Stimulated activated CD4-positive, alpha-beta T cell treated with anti-CD3 and anti-CD28 coated beads, Interleukin-2, amount 100 ng/mL, for 24 hours (primary cell): Measurements from ENCODE around the gene KAT2A.

Source experiments
- DNase-seq, 2 donors: peaks; one replicate each; pipeline ENCODE4 v3.0.0-alpha.2; 2020

KAT2A gene

DNA sequence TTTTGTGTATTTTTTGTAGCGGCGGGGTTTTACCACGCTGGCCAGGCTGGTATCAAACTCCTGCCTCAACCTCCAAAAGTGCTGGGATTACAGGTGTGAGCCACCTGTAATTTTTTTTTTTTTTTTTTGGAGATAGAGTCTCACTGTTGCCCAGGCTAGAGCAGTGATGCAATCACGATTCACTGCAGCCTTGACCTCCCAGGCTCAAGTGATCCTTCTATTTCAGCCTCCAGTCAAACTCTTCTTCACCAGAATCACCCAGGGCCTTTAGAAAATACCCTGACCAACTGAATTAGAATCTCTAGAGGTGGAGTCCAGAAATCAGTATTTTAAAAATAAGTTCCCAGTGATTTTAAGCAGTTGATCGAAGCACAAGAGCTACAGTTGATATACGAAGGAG is 14.0 kb upstream of the KAT2A start:
- no peak for DNase-seq

DNA sequence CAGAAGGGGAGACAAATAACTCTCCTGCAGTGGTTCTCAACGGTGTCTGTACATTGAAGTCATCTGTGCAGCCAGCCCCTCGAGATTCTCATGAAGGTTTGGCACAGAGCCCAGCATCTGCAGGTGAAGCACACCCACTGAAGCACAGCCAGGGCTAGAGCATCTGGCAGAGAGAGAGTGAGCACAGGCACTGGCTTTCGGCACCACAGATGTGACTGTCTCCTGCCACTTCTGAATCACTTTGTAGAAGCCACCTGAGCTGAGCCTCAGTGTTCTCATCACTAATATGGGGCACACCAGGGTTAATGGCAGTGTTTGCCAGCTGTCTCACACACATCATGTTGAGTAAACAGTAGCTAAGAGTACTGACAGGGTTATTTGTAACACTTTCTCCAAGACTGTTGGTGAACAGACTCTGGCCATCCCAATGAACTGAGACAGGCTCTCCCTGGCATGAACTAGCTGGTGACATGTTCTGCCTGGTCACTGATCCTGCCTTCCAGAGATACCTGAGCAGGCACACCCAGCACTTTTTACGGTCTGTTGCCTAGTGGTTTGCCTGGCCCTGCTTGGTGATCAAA is 12.4 kb upstream of the KAT2A start:
- no peak for DNase-seq

DNA sequence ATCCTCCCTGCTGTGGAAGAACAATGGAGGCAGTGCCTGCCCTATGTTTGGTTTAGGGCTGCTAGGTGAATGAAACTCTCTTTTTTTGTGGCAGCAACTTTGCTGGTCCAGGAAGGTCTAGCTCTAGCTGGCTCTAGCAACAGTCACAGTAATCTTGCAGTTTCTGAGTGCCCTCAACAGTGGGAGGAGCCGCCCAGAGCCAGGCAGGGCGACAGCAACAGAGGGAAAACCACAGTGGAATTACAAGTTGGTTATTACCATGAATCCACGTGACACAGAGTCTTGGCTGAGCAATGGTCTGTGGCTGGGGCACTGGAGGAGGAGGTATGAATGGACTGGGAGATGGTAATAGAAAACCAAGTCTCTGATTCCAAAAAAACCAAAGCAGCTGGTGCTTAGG is 11.8 kb upstream of the KAT2A start:
- peak in 1 of 2 donors; percentile 44 for DNase-seq

DNA sequence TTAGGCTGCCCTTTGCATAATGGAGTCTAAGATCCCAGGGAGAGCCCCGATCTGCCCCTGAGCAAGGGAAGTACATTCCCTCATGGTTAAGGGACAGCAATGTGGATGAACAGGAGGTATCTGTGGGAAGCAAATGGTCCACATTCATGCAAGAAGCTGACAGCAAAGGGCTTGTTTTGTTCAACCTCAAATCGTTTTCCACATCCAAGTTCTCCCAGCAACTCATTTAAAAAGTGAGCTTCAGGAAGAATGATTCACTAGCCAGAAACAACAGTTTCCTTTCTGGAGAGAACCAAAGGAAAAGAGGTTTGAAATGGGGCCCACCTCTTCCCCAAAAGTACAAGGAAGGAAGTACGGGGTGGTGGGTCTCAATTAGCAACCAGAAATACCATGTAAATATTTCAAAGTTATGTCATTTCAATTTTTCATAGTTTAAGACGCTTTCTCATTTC is 10.8 kb upstream of the KAT2A start:
- DNase-seq: no peak

DNA sequence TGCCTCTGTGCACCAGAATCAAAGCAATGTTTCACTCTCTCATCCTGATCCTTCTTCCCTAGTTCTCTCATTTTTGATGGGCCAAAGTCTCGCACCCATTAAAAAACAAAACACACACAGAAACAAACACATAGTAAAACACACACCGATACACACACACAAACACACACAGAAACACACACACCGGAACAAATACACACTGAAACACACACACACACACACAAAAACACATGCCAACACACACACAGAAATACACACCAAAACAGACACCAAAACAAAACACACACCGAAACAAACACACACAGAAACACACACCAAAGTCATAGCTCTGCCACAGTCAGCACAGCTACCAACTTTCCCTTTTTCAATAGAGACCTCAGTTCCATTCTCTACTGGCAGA is 10.1 kb upstream of the KAT2A start:
- no peak for DNase-seq

DNA sequence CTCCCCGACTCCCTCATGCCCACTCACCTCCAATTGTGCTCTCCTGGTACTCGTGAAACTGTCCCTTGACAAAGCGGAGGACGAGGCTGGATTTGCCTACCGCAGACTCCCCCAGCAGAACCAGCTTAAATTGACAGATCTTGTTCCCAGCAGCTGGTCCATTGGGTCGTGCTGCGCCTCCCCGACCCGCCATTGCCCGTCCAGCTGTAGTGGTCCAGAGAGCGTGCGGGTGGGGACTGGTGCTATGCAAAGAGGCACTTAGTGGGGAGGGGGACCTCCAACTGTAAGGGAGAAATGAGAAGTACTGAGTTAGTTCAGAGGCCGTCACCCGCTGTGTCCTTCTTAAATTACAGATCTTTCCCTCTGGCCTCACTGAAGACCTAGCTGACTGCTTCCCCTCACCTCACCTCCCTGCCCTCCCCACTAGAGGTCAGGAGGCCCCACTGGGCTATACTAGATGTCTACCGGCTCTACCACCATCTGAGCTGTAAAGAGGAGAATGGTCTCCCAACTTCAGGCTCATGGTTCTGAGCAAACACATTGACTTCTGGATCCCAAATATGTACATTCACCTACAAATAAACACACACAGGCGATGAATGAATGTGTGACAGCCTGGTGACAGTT is 9.3 kb upstream of the KAT2A start:
- DNase-seq: no peak

DNA sequence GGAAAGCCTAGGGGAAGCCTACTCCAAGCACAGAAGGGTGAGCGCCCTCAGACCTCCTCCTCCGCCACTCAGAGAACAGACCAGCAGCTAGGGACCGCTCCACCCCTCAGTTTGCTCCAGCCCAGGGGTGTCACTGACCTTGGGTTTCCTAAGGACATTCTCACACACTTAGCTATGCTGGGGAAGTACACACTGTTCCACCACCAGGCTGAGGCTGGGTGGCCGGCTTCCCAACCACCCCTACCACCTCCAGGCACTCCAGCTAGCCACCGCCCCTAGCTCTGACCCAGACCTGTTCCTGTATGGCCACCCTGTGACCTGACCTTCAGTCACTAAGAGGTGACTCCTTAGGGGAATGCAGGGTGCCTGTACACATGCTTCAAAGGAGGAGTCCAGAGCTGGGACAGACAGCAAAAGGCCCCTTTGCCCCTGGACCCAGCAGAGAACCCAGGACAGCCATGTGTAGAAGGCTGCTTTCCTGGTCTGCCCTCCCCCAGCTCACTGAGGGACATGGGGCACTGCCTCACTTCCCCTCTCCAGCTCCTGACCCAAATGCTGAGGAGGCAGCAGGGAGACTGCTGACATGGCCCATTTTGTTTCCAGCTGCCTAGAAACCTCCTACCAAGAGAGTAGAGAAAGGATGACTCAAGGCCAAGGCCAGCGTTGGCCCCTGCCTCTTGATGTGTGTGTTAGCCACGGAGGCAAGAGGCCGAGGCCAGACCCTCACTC is 8.1 kb upstream of the KAT2A start:
- no peak for DNase-seq

DNA sequence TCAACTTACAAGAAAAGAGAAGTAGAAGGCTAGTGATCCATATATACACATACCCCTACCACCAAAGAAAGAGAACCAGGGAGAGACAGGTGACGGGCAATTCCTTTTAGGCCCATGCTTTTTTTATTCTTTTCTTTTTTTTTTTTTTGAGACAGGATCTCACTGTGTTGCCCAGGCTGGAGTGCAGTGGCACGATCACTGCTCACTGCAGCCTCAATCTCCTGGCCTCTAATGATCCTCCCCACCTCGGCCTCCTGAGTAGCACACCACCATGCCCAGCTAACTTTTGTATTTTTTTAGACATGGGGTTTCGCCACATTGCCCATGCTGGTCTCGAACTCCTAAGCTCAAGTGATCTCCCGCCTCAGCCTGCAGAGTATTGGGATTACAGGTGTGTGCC is 6.2 kb upstream of the KAT2A start:
- DNase-seq: no peak

DNA sequence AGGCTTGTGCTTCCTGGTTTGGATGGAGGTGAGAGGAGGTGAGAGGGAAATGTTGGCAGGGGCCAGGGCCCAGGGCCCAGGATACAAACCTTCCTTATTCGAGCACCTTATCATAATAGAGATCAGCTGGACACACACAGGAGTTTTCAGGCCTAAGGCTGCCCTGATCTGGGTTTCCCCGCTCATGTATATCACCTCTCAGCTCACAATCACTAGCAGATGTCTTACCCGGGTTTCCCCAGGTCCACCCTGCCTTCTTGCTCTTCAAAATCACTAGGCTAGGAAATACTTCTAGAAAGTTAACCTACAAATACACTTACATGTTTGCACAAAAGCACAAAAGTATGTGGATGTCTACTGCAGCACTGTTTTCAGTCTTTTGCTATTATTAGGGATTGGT is 5.7 kb upstream of the KAT2A start:
- DNase-seq: no peak

DNA sequence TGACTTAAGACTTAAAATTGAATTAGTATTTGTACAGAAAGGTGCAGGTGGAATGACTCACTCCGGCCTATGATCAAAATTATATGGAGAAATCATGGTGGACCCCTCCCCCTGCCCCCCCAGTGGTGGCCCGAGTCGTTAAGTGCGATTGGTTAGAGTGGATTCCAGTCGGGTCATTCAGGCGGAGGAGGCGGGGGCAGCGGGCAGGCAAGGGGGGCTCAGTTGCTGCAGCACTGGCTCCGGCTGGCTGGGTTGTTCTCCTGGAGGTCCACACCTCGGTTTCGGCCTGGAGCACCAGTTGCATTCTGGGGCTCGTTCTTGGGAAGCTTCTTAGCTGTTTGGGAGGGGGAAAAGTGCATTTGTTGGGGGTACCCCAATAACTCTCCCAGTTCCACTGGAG is 4.4 kb upstream of the KAT2A start:
- no peak for DNase-seq

DNA sequence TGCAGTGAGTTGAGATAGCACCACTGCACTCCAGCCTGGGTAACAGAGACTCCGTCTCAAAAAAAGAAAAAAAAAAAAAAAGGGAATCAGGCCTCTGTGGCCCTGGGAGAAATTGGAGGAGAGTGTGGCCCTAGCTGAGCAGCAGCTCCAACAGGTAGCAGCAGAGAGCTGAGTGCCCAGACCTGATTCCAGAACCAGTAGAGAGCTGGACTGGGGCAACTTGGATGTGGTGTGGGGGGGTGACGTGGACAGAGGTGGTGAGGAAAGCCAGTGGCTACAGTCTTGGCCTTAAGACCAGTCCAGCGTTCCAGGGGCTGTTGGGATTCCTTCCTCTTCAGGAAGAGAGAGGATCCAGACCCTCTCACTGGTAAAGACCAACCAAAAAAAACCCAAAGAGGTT is 3.1 kb upstream of the KAT2A start:
- DNase-seq: no peak

DNA sequence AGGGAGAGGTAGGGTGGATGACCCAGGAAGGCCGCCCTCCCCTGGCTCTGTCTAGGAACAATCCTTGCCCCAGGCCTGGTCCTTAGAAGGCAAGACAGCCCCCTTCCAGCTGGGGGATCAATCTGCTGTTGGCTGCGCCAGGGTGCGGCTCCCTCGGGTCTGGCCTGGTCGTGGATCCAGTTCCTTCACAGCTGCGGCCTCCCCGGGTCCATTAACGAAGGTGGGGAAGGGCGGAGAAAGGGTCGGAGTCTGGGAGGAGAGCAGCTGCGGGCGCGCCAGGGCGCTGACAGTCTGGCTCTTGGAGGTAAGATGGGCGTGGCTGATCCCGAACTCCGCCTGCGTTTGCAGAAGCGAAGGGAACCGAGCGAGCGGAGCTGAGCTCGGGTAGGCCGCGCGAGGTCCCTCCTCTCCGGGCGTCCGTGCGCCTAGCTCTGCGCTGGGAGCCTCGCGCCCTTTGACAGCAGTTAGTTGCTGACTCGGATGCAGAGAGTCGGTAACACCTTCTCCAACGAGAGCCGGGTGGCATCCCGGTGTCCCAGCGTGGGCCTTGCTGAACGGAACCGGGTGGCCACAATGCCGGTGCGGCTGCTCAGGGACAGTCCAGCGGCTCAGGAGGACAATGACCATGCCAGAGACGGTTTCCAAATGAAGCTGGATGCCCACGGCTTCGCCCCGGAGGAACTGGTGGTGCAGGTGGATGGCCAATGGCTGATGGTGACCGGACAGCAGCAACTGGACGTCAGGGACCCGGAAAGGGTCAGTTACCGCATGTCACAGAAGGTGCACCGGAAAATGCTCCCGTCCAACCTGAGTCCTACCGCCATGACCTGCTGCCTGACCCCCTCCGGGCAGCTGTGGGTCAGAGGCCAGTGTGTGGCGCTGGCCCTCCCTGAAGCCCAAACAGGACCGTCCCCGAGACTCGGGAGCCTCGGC is 1.5 kb upstream of the KAT2A start, which contains the start of gene HSPB9:
Gene HSPB9 (plus strand): TSS at position 434 of the 933 bp plus-strand sequence. CDS start 47 bp downstream, at position 481.
- DNase-seq: no peak

DNA sequence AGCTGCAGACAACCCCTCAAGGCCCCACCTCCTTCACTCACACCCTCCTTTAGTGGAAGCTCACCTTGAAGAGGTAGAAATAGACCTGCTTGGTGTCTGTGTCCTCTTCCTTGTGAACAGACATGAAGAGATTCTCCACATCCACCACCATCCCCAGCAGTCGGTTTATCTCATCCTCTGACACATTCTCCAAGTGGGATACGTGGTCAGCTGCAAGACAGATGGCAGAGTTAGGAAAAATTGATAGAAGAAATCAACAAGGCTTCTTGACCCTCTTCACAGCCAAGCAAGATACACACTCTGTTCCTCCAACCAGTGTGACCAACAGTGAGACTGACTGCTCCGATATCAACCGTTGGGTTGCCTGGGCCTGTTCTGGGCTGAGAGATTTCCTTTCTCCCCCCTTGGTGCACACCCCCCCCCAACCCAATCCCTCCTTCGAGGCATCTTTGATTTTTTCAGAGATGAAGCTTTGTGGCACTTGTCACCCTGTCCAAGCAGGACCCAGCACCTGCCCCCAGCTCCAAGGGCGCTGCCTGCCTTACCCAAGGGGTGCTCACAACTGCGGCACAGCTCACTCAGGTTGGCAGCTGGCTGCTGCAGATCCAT is 902 bp downstream of the KAT2A start:
- DNase-seq: no peak

DNA sequence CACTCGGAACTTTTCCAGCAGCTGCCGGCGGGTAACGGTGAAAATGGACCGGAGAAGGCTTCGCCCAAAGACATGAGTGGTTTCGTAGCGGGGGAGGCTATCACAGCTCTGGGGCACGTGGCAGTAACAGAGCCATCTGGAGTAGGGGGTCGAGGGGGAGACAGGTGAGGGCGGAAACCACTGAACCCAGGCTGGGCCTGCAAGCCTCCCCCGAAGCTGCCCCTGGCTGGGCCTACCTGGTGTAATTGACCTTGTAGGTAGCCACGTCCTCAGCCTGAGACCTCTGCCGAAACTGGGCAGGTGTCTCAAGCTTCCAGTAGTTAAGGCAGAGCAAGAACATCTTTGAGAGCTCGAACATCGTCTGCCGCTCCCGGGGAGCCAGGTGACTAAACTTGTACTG is 1.9 kb downstream of the KAT2A start:
- DNase-seq: no peak

DNA sequence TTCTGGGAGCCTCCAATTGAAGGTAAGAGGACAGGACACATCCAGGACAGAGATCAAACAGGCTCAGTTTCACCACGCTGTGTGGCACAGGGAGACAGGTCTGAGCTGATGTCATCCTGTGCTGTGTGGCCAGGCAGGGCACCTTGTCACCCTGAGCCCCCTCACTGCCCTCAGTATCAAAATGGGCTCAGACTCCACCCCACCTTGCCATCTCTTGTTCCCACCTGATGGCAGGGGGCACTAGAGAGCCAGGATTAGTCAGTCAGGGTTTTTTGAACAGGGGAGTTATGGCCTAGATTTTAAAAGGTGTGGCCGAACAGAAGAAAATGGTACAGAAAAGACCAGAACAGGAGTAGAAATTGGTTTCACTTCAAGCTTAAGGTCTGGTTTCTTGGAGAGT is 2.6 kb downstream of the KAT2A start:
- DNase-seq: peak; percentile 55 to 58

DNA sequence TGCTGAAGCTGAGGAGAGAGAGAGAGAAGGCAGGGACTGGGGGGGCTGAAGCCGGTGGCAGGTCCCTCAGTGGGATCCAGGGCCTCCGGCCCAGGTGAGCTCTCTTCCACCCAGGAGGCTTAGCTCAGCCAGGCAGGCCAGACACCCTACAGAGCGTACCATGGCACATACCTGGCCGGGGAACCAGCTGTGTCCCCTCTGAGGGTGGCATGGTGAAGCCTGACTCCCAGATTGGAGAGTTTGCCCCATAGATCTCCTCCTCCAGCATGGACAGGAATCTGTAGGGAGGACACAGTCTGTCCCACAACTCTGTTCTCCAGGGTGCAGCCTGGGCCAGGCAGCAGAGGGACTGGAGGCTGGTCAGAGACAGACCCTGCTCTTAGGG is 3.0 kb downstream of the KAT2A start:
- no peak for DNase-seq

DNA sequence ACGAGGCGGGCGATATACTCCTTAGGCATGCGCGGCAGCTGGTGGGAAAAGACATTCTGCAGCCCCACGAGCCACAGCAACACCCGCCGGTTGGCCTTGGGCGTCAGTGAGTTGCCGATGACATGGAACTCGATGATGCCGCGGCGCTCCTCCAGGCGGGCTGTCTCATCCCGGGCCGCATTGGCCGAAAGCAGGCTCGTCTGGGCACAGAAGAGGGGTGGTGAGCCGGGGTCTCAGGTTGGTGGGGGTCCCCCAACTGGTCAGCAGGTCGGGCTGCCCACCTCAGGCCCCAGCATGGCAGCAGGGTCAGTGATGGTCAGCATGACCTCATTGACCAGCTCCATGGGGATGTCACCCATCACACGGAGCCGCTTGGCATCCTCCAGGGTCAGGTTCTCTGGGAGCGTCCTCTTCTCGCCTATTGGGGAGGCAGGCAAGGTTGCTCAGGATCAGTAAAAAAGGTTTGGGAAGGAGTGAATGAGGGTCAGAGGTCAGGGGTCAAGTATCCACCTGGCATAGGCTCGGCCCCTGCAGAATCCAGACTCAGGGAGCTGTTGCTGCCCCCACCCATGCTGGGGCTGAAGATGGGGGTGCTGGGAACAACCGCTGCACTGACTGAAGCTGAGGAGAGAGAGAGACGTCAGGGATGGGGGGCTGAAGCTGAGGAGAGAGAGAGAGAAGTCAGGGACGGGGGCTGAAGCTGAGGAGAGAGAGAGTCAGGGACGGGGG is 3.6 kb downstream of the KAT2A start:
- DNase-seq: no peak

DNA sequence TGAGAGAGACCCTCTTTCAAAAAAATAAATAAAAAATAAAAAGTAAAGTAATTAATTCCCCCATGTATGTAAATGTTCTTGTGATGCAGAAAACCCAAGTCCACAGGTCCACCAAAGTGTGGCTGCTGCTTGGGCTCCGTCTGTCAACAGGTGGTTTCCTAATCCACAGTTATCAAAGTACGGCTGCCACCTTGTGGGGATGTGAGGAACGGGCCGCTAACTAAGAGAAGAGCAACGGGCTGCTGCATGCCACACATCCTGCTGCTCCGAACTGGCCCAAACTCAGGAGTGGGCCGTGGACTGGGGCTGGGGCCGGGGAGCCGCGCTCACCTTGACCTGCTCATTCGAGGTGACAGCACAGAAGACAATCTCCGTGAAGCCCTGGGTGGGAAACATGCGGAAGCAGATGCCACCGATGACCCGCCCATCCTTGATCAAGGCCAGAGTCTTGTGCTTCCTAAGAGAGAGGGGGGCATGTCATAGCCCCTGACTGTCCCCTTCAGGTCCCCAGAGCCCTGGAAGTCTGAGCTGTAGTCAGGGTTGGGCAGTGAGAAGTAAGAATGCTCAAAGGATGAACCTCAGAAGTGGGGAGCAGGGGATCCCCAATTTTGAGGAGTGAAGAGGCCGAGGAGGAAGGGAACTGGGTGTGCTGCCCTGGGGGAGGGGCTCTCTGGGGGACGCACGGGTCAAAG is 4.3 kb downstream of the KAT2A start:
- peak; percentile 81 to 84 for DNase-seq

DNA sequence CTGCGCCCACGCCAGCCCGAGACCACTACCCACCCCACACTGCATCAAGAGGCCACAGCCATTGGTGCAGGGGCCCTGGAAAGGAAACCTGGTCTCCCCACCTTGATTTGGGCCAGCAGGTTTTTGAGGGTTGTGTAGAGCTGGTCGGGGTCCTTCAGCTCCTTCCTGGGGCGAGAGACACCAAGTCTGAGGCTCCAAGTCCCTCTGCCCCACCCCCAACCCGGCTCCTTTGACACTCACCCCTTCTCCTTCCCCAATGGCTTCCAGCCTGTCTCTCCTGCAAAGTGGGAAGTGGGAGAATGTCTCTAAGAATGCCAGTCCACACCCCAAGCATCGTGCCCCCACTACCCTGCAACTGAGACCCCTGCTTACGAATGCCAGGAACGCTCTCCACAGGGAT is 7.0 kb downstream of the KAT2A start:
- DNase-seq: no peak

DNA sequence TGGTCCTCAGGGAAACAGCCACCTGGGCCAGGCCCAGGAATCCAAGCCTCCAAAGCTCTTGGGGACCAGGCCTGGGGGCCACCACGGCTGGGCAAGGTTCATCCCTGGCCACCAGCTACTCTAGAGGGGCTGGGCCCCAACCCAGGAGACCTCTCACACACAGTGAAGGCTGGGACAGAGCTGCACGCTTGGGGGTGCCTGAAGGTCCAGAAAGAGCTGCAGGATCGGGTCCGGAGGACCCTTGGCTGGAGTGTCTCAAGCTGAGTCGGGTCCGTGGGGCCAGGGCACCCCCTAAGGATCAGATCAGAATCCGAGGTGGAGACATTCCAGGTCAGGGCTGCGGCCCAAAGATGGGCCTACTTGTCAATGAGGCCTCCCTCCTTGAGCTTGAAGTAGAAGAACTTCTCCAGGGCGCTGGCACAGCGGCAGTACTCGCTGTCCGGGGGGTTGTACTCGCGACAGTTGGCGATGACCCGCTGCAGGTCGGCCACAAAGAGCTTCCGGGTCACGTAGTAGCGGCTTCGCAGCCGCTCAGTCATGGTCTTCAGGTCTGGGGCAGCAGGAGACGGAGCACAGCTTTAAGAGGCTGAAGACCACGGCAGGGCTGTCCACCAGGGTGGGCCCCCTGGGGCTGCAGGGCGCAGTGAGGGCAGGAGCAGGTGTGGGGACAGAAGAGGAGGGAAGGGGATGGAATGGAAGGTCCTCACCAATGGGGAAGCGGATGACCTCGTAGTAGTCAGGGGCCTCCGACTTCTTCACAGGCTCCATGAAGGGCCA is 7.7 kb downstream of the KAT2A start:
- DNase-seq: no peak
